HEK293 (cell line): ENCODE results near the gene FAM76A.

Experiments
- HOXA7 ChIP-seq: sonication (generic); formaldehyde crosslinking; IDR thresholded peaks from 2 replicates; pipeline ENCODE4 v1.8.1; 2022; ENCODE audit warnings: missing genetic modification reagents, borderline replicate concordance
- OSR2 ChIP-seq: fragments of 450-650 bp; formaldehyde crosslinking; IDR thresholded peaks from 2 replicates; pipeline ENCODE4 v1.5.1; 2016; ENCODE audit warnings: missing biosample characterization, missing genetic modification characterization
- WT1 ChIP-seq: fragments of 450-650 bp; formaldehyde crosslinking; IDR thresholded peaks from 2 replicates; pipeline ENCODE4 v1.5.1; 2016; ENCODE audit warnings: missing biosample characterization, missing genetic modification characterization
- YY1 ChIP-seq: fragments of 450-650 bp; formaldehyde crosslinking; IDR thresholded peaks from 2 replicates; pipeline ENCODE4 v1.5.1; 2018; ENCODE audit warnings: missing biosample characterization, missing genetic modification characterization
- YY2 ChIP-seq: fragments of 450-650 bp; formaldehyde crosslinking; IDR thresholded peaks from 2 replicates; pipeline ENCODE4 v1.5.1; 2016; ENCODE audit warnings: missing biosample characterization, missing genetic modification characterization
- ZBTB10 ChIP-seq: fragments of 450-650 bp; formaldehyde crosslinking; IDR thresholded peaks from 2 replicates; pipeline ENCODE4 v1.5.1; 2016; ENCODE audit warnings: missing biosample characterization, missing genetic modification characterization
- ZBTB26 ChIP-seq: fragments of 450-650 bp; formaldehyde crosslinking; optimal IDR thresholded peaks from 2 replicates; pipeline ENCODE3; 2016; ENCODE audit warnings: missing biosample characterization, mild to moderate bottlenecking, missing genetic modification characterization
- ZBTB48 ChIP-seq: fragments of 450-650 bp; formaldehyde crosslinking; IDR thresholded peaks from 2 replicates; pipeline ENCODE4 v1.5.1; 2016; ENCODE audit warnings: missing biosample characterization, missing genetic modification characterization
- ZBTB8A ChIP-seq: fragments of 450-650 bp; formaldehyde crosslinking; IDR thresholded peaks from 2 replicates; pipeline ENCODE4 v1.5.1; 2016; ENCODE audit warnings: missing biosample characterization, missing genetic modification characterization
- ZNF133 ChIP-seq: fragments of 450-650 bp; formaldehyde crosslinking; IDR thresholded peaks from 2 replicates; pipeline ENCODE4 v1.5.1; 2016; ENCODE audit warnings: missing biosample characterization, missing genetic modification characterization
- ZNF155 ChIP-seq: fragments of 450-650 bp; formaldehyde crosslinking; IDR thresholded peaks from 2 replicates; pipeline ENCODE4 v1.5.1; 2016; ENCODE audit warnings: missing biosample characterization, missing genetic modification characterization
- ZNF175 ChIP-seq: fragments of 450-650 bp; formaldehyde crosslinking; IDR thresholded peaks from 2 replicates; pipeline ENCODE4 v1.5.1; 2016; ENCODE audit warnings: missing biosample characterization, missing genetic modification characterization
- ZNF184 ChIP-seq: fragments of 450-650 bp; IDR thresholded peaks from 2 replicates; pipeline ENCODE4 v1.5.1; 2018; ENCODE audit warnings: missing biosample characterization, mild to moderate bottlenecking, missing genetic modification characterization
- ZNF350 ChIP-seq: fragments of 450-650 bp; formaldehyde crosslinking; IDR thresholded peaks from 2 replicates; pipeline ENCODE4 v1.5.0; 2017; ENCODE audit warnings: missing biosample characterization, mild to moderate bottlenecking, missing genetic modification characterization
- ZNF404 ChIP-seq: fragments of 450-650 bp; formaldehyde crosslinking; IDR thresholded peaks from 2 replicates; pipeline ENCODE4 v1.5.1; 2017; ENCODE audit warnings: missing biosample characterization, missing genetic modification characterization
- ZNF423 ChIP-seq: fragments of 450-650 bp; formaldehyde crosslinking; IDR thresholded peaks from 2 replicates; pipeline ENCODE4 v1.5.1; 2016; ENCODE audit warnings: missing biosample characterization, missing genetic modification characterization
- ZNF426 ChIP-seq: fragments of 450-650 bp; formaldehyde crosslinking; IDR thresholded peaks from 2 replicates; pipeline ENCODE4 v1.5.1; 2017; ENCODE audit warnings: missing biosample characterization, missing genetic modification characterization, mild to moderate bottlenecking, inconsistent platforms, moderate library complexity
- ZNF48 ChIP-seq: fragments of 450-650 bp; formaldehyde crosslinking; IDR thresholded peaks from 2 replicates; pipeline ENCODE4 v1.5.1; 2016; ENCODE audit warnings: missing biosample characterization, missing genetic modification characterization
- ZNF548 ChIP-seq: fragments of 450-650 bp; formaldehyde crosslinking; IDR thresholded peaks from 2 replicates; pipeline ENCODE4 v1.5.1; 2016; ENCODE audit warnings: missing biosample characterization, missing genetic modification characterization
- ZNF571 ChIP-seq: fragments of 450-650 bp; formaldehyde crosslinking; IDR thresholded peaks from 2 replicates; pipeline ENCODE4 v1.5.0; 2017; ENCODE audit warnings: missing biosample characterization, missing genetic modification characterization
- ZNF596 ChIP-seq: fragments of 450-650 bp; IDR thresholded peaks from 2 replicates; pipeline ENCODE4 v1.5.0; 2018; ENCODE audit warnings: missing biosample characterization, mild to moderate bottlenecking, missing genetic modification characterization, moderate library complexity
- ZNF629 ChIP-seq: fragments of 450-650 bp; formaldehyde crosslinking; IDR thresholded peaks from 2 replicates; pipeline ENCODE4 v1.5.1; 2017; ENCODE audit warnings: missing biosample characterization, missing genetic modification characterization
- ZNF704 ChIP-seq: fragments of 450-650 bp; formaldehyde crosslinking; IDR thresholded peaks from 2 replicates; pipeline ENCODE4 v1.5.1; 2016; ENCODE audit warnings: missing biosample characterization, missing genetic modification characterization
- ZNF768 ChIP-seq: fragments of 450-650 bp; formaldehyde crosslinking; IDR thresholded peaks from 2 replicates; pipeline ENCODE4 v1.5.1; 2018; ENCODE audit warnings: missing biosample characterization, mild to moderate bottlenecking, missing genetic modification characterization
- ZNF785 ChIP-seq: fragments of 450-650 bp; formaldehyde crosslinking; IDR thresholded peaks from 2 replicates; pipeline ENCODE4 v1.5.1; 2016; ENCODE audit warnings: missing biosample characterization, missing genetic modification characterization
- ZNF843 ChIP-seq: fragments of 450-650 bp; formaldehyde crosslinking; IDR thresholded peaks from 2 replicates; pipeline ENCODE4 v1.5.1; 2016; ENCODE audit warnings: missing biosample characterization, missing genetic modification characterization
- ZSCAN18 ChIP-seq: fragments of 450-650 bp; formaldehyde crosslinking; IDR thresholded peaks from 2 replicates; pipeline ENCODE4 v1.5.1; 2016; ENCODE audit warnings: missing biosample characterization, missing genetic modification characterization
- TF ChIP-seq, protein P1 (sequence below): fragments of 450-650 bp; formaldehyde crosslinking; IDR thresholded peaks from 2 replicates; pipeline ENCODE4 v1.5.1; 2016; ENCODE audit warnings: missing biosample characterization, missing genetic modification characterization
- TF ChIP-seq, protein P2 (sequence below): fragments of 450-650 bp; formaldehyde crosslinking; IDR thresholded peaks from 2 replicates; pipeline ENCODE4 v1.5.1; 2016; ENCODE audit warnings: missing biosample characterization, missing genetic modification characterization, borderline replicate concordance

FAM76A gene

DNA sequence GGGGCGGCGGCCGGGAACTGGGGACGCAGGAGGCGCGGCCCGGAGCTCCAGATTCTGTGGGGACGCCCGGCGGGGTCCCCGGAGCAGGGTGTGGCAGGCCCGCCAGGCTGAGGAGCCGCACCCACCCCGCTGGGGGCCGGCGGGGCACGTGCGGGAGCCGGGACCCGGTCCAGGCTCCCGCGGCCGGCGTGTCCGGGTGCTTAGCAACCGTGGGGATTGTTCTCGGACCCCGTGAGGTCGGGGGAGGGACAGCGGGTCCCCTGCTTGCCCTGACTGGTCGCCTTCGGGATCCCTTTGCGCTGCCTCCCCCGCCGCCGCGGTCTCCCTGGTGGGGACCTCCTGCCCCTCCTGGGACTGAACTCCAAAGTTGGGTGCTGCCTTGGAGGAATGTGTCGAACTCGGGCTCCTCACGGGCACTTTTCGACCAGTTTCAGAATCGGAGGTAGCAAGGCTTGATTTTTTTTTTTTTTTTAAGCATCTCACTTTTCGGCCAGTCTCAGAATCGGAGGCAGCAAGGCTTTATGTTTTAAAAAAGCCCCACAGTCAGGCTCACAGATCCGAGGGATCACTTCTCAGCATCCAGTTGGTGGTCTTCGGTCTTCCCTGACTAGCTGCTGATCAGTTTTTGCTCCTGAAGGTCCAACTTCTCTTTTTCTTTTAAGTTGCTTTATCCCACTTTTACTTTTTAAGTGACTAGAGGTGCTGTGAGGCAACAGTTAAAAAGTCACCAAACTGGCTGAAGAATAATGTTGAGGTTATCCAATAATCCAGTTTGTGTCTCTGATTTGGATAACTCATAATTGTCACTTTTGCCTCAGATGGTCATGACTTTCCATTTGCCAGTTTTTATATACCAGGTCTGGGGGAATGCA lies 648 bp downstream of the FAM76A start (continued):
- TF ChIP-seq ZNF184 (tag by site-specific recombination) (no peak), ZNF704 (tag by site-specific recombination) (no peak), HOXA7 (CRISPR knock-in tag) (no peak), ZNF571 (tag by site-specific recombination) (no peak), YY2 (tag by site-specific recombination) (no peak), ZBTB10 (tag by site-specific recombination) (no peak), ZNF548 (tag by site-specific recombination) (no peak), ZBTB8A (tag by site-specific recombination) (peak; percentile 56), WT1 (no peak), ZBTB48 (tag by site-specific recombination) (peak; percentile 55; the same call in 1 of the 2 replicates), ZNF404 (tag by site-specific recombination) (no peak), OSR2 (tag by site-specific recombination) (no peak), ZNF596 (no peak), ZNF843 (no peak), ZNF423 (peak; percentile 87), YY1 (tag by site-specific recombination) (0 out of 2 replicates have a peak, but pooled peaks have one; percentile 31), ZNF175 (tag by site-specific recombination) (no peak), ZNF133 (tag by site-specific recombination) (no peak), ZNF785 (tag by site-specific recombination) (no peak), ZBTB26 (tag by site-specific recombination) (no peak), ZSCAN18 (tag by site-specific recombination) (no peak), ZNF48 (tag by site-specific recombination) (no peak), ZNF629 (no peak), ZNF768 (tag by site-specific recombination) (no peak), ZNF426 (tag by site-specific recombination) (no peak), ZNF155 (no peak), ZNF350 (tag by site-specific recombination) (no peak)
- TF ChIP-seq, protein P1, sequence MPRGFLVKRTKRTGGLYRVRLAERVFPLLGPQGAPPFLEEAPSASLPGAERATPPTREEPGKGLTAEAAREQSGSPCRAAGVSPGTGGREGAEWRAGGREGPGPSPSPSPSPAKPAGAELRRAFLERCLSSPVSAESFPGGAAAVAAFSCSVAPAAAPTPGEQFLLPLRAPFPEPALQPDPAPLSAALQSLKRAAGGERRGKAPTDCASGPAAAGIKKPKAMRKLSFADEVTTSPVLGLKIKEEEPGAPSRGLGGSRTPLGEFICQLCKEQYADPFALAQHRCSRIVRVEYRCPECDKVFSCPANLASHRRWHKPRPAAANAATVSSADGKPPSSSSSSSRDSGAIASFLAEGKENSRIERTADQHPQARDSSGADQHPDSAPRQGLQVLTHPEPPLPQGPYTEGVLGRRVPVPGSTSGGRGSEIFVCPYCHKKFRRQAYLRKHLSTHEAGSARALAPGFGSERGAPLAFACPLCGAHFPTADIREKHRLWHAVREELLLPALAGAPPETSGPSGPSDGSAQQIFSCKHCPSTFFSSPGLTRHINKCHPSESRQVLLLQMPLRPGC, result no peak
- TF ChIP-seq, protein P2, sequence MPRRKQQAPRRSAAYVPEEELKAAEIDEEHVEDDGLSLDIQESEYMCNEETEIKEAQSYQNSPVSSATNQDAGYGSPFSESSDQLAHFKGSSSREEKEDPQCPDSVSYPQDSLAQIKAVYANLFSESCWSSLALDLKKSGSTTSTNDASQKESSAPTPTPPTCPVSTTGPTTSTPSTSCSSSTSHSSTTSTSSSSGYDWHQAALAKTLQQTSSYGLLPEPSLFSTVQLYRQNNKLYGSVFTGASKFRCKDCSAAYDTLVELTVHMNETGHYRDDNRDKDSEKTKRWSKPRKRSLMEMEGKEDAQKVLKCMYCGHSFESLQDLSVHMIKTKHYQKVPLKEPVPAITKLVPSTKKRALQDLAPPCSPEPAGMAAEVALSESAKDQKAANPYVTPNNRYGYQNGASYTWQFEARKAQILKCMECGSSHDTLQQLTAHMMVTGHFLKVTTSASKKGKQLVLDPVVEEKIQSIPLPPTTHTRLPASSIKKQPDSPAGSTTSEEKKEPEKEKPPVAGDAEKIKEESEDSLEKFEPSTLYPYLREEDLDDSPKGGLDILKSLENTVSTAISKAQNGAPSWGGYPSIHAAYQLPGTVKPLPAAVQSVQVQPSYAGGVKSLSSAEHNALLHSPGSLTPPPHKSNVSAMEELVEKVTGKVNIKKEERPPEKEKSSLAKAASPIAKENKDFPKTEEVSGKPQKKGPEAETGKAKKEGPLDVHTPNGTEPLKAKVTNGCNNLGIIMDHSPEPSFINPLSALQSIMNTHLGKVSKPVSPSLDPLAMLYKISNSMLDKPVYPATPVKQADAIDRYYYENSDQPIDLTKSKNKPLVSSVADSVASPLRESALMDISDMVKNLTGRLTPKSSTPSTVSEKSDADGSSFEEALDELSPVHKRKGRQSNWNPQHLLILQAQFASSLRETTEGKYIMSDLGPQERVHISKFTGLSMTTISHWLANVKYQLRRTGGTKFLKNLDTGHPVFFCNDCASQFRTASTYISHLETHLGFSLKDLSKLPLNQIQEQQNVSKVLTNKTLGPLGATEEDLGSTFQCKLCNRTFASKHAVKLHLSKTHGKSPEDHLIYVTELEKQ (tag by site-specific recombination), result no peak
